Inflammatory macrophage (primary cell): ENCODE results near the gene ATP1B4.
"Not testable (repeated sequence)": the region's sequence is repeated elsewhere in the genome, so short reads cannot be mapped to it uniquely, and the experiment has no call there.

Experiments
- DNase-seq, 2 donors: peaks; one replicate each; pipeline ENCODE4 v3.0.0-alpha.2; 2020 to 2022
- total RNA-seq, 18 experiments: gene quantifications; one replicate each; lab custom pipeline; 2026; ENCODE audit warnings: mixed read lengths in 6 of 18, inconsistent platforms in 2 of 18; lab: John Stamatoyannopoulos, UW

ATP1B4 gene
- 0 to 0.37 (median 0.06) reads per million in 18 experiments for total RNA-seq

GRCh38 chrX:120361764-120362305, at the start of gene ATP1B4:
ATP1B4 (plus strand) TSS chrX:120362089; CDS start chrX:120362169, 80 bp downstream.
- no peak for DNase-seq

- no peak for DNase-seq
Measured at GRCh38 chrX:120315776-120316175, 46.1 kb upstream of the ATP1B4 start.

GRCh38 chrX:120316587-120317283, 45.2 kb upstream of the ATP1B4 start:
- DNase-seq = no peak

DNA sequence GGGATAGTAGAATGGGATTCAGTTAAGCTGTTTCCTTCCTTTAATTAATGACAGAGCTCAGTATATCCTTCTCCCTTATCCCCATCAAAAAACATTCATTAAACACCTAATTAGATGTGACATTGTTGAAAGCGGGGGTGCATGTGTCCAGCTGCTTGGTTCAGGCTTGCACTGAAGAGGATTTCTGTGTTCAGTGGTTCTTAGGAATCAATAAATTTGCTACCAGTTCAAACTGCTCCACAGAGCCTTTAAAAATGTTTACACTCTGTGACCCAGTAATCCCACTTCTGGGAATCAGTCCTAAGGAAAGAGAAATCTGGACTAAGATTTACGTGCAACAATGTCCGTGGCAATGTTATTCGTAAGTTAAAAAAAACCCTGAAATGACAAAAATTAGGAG, 43.5 kb upstream of the ATP1B4 start:
- DNase-seq = no peak

- no peak for DNase-seq
Measured at GRCh38 chrX:120321520-120322281, 40.2 kb upstream of the ATP1B4 start.

DNA sequence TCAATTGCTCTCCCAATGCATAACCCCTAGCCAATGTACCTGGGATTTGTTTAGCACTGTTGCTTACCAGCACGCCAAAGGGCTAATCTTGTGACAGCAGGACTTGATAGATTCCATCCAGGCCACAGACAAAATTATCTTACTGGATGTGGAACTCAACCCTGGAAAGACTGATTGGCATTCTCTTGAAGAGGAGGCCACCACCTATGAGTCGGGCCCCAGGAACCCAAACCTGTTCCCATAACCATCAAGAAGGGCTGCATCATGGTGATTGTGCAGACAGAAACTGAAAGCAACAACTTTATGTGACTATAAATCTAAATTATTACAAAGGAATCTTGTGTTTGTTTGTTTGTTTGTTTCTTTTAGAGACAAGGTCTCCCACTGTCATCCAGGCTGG, 30.8 kb upstream of the ATP1B4 start:
- no peak for DNase-seq

- no peak for DNase-seq
Measured at GRCh38 chrX:120332394-120332793, 29.5 kb upstream of the ATP1B4 start.

- DNase-seq = no peak
Measured at GRCh38 chrX:120334151-120334550, 27.7 kb upstream of the ATP1B4 start.

GRCh38 chrX:120334603-120335002, 27.3 kb upstream of the ATP1B4 start:
- no peak for DNase-seq

DNA sequence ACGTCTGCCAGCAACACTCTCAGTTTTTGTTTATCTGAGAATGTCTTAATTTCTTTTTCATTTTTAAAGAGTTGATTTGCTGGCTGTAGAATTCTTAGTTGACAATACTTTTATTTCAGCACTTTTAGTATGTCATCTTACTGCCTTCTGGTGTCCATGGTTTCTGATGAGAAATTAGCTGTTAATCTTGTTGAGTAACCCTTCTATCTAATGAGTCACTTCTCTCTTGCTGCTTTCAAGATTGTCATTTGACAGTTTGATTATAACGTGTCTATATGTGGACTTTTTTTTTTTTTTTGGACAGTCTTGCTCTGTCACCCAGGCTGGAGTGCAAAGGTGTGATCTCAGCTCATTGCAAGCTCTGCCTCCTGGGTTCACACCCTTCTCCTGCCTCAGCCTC, 26.6 kb upstream of the ATP1B4 start:
- peak in 1 of 2 donors; percentile 21 for DNase-seq

GRCh38 chrX:120336899-120337298, 25.0 kb upstream of the ATP1B4 start:
- no peak for DNase-seq

DNA sequence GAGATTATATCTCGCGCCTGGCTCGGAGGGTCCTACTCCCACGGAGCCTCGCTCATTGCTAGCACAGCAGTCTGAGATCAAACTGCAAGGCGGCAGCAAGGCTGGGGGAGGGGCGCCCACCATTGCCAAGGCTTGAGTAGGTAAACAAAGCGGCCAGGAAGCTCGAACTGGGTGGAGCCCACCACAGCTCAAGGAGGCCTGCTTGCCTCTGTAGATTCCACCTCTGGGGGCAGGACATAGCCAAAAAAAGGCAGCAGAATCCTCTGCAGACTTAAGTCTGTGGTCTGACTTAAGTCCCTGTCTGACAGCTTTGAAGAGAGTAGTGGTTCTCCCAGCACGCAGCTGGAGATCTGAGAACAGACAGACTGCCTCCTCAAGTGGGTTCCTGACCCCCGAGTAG, 17.3 kb upstream of the ATP1B4 start:
- DNase-seq = not testable (repeated sequence)

- DNase-seq = no peak
Measured at GRCh38 chrX:120350450-120351138, 11.3 kb upstream of the ATP1B4 start.

DNA sequence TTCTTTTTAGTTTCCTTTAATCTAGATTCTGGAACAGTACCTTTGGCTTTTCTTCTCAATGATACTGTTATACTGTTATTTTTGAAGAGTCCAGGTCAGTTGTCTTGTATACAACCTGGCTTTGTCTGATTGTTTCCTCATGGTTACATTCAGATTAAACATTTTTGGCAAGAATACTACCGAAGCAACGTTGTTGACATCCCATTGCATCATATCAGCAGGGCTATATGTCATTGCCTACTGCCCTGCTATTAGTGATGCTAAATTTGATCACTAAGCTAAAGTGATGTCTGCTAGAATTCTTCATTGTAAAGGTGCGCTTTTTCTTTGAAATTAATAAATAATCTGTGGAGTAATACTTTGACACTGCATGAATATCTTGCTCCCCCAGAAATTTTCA, 5.8 kb upstream of the ATP1B4 start:
- DNase-seq = no peak

- DNase-seq = no peak
Measured at GRCh38 chrX:120357186-120357585, 4.7 kb upstream of the ATP1B4 start.

DNA sequence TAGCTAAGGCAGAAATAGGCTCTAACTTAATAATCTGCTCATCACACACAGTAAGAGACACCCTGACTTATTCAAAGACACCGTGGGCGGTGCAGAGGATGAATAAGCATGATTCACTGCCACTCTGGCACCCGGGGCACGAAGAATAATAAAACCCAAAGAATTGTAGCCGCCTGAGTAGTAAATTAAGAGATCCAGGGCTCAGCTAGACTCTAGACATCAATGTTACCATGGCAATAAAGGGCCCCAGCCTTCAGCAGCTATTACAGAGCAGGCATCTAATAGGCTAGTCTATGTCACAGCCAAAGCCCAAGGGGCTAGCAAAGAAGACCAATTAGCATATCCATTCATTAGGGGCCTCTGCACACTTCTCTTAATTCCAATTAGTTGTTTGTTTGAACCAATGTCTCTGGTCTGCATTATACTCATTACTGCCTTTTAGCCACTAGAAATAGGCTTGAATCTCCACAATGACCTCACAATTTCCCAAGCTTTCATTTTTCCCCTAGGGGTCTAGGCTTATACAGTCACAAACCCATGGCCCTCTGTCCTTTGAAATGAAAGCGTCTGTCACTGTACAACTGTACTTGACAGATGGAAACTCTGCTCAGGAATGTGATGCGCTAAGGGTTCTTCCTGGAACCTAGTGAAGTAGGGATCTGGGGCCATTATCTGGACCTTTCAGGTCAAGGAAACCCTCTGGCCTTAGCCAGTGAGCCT, 3.0 kb upstream of the ATP1B4 start:
- DNase-seq = peak; percentile 3 to 32

DNA sequence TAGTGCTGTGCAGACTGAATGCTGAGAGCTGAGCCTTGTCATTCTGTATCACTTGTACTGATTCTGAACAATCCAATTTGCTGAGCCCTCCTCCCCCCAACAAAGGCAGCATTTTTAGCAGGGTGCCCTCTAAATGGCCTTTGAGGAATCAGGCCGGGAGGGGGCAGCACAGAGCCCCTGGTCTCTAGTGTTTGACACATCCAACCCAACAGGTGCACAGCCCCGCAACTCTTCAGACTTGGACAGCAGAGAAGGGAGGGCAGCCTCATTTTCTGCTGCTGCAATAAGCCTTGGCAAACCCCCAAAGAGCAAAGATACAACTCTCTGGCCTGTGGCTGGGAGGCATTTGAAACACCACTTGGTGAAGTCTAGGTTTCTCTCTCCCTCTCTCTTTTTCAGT, 3.4 kb downstream of the ATP1B4 start:
- DNase-seq = peak in 1 of 2 donors; percentile 7

DNA sequence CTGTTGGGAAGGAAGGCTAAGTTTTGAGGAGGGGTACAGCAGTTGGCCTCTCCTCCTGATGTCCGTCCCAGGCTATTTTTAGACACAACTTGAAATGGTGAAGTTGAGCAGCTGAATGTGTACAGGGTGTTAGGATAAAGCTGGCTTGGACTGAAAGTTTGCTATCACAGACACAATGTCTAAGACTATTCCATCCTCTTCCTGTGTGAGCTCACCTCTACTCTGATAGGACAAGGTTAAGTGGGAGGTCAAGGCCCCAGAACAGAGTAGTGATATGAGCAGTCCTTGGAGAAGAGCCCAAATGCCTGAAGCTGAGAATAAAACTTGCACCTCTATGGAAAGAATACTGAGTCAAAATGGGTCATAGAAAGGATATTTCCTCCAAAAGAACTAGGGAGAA, 4.1 kb downstream of the ATP1B4 start:
- no peak for DNase-seq

- no peak for DNase-seq
Measured at GRCh38 chrX:120366794-120367193, 4.9 kb downstream of the ATP1B4 start.

- no peak for DNase-seq
Measured at GRCh38 chrX:120367402-120368109, 5.7 kb downstream of the ATP1B4 start.

- DNase-seq = peak in 1 of 2 donors; percentile 14
Measured at GRCh38 chrX:120372667-120373370, 10.9 kb downstream of the ATP1B4 start.
